SK-N-SH (cell line): ENCODE data around the gene KRTAP1-4. TPM values are rescaled to one million over a fixed set of nuclear protein-coding genes. Genes with fewer than 3 reads are reported as not detected.

Source experiments
- CTCF ChIA-PET: fragments of 300-600, 350-600 bp; formaldehyde crosslinking; extraction: SDS; loops from one replicate; lab custom pipeline; 2021; lab: Yijun Ruan, JAX
- POLR2A ChIA-PET: fragments of 350-600 bp; sonication (Branson Sonifier 250); formaldehyde crosslinking; extraction: SDS; loops from one replicate; lab custom pipeline; 2020; ENCODE audit warnings: antibody characterized with exemption, inconsistent platforms; lab: Yijun Ruan, JAX
- DNase-seq: peaks from one replicate; pipeline ENCODE4 v3.0.0; 2012
- H2AFZ ChIP-seq: fragments of 200-600 bp; sonication (generic); 2 replicates; pipeline ENCODE4 v1.8.1; 2016; ENCODE audit warnings: antibody characterized with exemption, mild to moderate bottlenecking, low read depth
- H3F3A ChIP-seq: fragments of 200-600 bp; sonication (generic); replicated peaks from 2 replicates; pipeline ENCODE3; 2016; ENCODE audit warnings: antibody characterized with exemption, mild to moderate bottlenecking; ENCODE audit not compliant: insufficient read depth
- H3K27ac ChIP-seq, 2 experiments: fragments of 200-500 bp in 1 of 2; fragments of 200-600 bp in 1 of 2; sonication (Bioruptor generic) in 1 of 2; sonication (generic), shearing (Covaris generic) in 1 of 2; 2 replicates each; pipeline versions ENCODE4 v1.5.1 to v1.6.1; 2014 to 2016; ENCODE audit warnings: low read depth in 2 of 2, inconsistent platforms in 1 of 2, low read length in 1 of 2, mild to moderate bottlenecking in 1 of 2, mixed read lengths in 1 of 2
- H3K27me3 ChIP-seq: fragments of 200-600 bp; sonication (generic), shearing (Covaris generic); 2 replicates; pipeline ENCODE4 v1.6.1; 2016; ENCODE audit warnings: mixed run types; ENCODE audit not compliant: insufficient read depth
- H3K36me3 ChIP-seq, 2 experiments: fragments of 200-500 bp in 1 of 2; fragments of 200-600 bp in 1 of 2; sonication (Bioruptor generic) in 1 of 2; sonication (generic) in 1 of 2; replicated peaks in 1 of 2; 2 replicates each; pipeline versions ENCODE3 to v1.5.1; 2014 to 2016; ENCODE audit warnings: low read length in 1 of 2, mild to moderate bottlenecking in 1 of 2; ENCODE audit not compliant: insufficient read depth in 2 of 2, control insufficient read depth in 1 of 2
- H3K4me1 ChIP-seq, 2 experiments: fragments of 200-500 bp in 1 of 2; fragments of 200-600 bp in 1 of 2; sonication (Bioruptor generic) in 1 of 2; sonication (generic), shearing (Covaris generic) in 1 of 2; 2 replicates each; pipeline versions ENCODE4 v1.5.1 to v1.6.1; 2014 to 2016; ENCODE audit warnings: low read depth in 1 of 2, low read length in 1 of 2, mixed run types in 1 of 2; ENCODE audit not compliant: insufficient read depth in 2 of 2, control insufficient read depth in 1 of 2
- H3K4me2 ChIP-seq: fragments of 200-600 bp; sonication (generic), shearing (Covaris generic); 2 replicates; pipeline ENCODE4 v1.6.1; 2017; ENCODE audit warnings: mixed run types
- H3K4me3 ChIP-seq, 2 experiments: fragments of 200-500 bp in 1 of 2; fragments of 200-600 bp in 1 of 2; sonication (Bioruptor generic) in 1 of 2; sonication (generic), shearing (Covaris generic) in 1 of 2; 2 replicates each; pipeline versions ENCODE4 v1.5.1 to v1.8.1; 2014 to 2016; ENCODE audit warnings: low read depth in 2 of 2, inconsistent platforms in 1 of 2, low read length in 1 of 2, mild to moderate bottlenecking in 1 of 2, mixed read lengths in 1 of 2, moderate library complexity in 1 of 2
- H3K79me2 ChIP-seq: fragments of 200-600 bp; sonication (generic); 2 replicates; pipeline ENCODE4 v1.8.1; 2017; ENCODE audit warnings: mild to moderate bottlenecking; ENCODE audit not compliant: insufficient read depth
- H3K9ac ChIP-seq: fragments of 200-600 bp; sonication (generic); 2 replicates; pipeline ENCODE4 v1.6.1; 2017; ENCODE audit warnings: mixed run types
- H3K9me2 ChIP-seq: fragments of 200-600 bp; sonication (generic); 2 replicates; pipeline ENCODE4 v1.6.1; 2017; ENCODE audit warnings: mixed run types
- H3K9me3 ChIP-seq: fragments of 200-600 bp; sonication (generic); 2 replicates; pipeline ENCODE4 v1.6.1; 2017; ENCODE audit warnings: mixed run types, mild to moderate bottlenecking, moderate library complexity
- H4K20me1 ChIP-seq: fragments of 200-600 bp; sonication (generic); 2 replicates; pipeline ENCODE4 v1.6.1; 2017; ENCODE audit warnings: mild to moderate bottlenecking, mixed run types; ENCODE audit not compliant: insufficient read depth
- CHD2 ChIP-seq: fragments of 150-350 bp; IDR thresholded peaks from 2 replicates; pipeline ENCODE4 v1.6.1; 2018; ENCODE audit warnings: low read length; ENCODE audit not compliant: partially characterized antibody
- EP300 ChIP-seq, 2 experiments: IDR thresholded peaks; 2 replicates each; pipeline versions ENCODE4 v1.4.0 to v1.6.1; 2012; ENCODE audit warnings: borderline replicate concordance in 1 of 2, low read depth in 1 of 2, low read length in 1 of 2
- FOXJ3 ChIP-seq: sonication (generic); formaldehyde crosslinking; IDR thresholded peaks from 2 replicates; pipeline ENCODE4 v1.5.1; 2020; ENCODE audit warnings: mild to moderate bottlenecking, missing genetic modification reagents
- GABPA ChIP-seq: IDR thresholded peaks from 2 replicates; pipeline ENCODE4 v1.4.0; 2012; ENCODE audit warnings: low read depth, mild to moderate bottlenecking
- JUND ChIP-seq: IDR thresholded peaks from 2 replicates; pipeline ENCODE4 v1.4.0; 2012
- MEF2A ChIP-seq: IDR thresholded peaks from 2 replicates; pipeline ENCODE4 v1.4.0; 2012; ENCODE audit warnings: low read depth, borderline replicate concordance
- NFIC ChIP-seq: IDR thresholded peaks from 2 replicates; pipeline ENCODE4 v1.4.0; 2012; ENCODE audit warnings: borderline replicate concordance
- NRF1 ChIP-seq: IDR thresholded peaks from 2 replicates; pipeline ENCODE4 v1.6.1; 2012; ENCODE audit warnings: low read depth, mild to moderate bottlenecking, low read length
- RCOR1 ChIP-seq: fragments of 150-350 bp; IDR thresholded peaks from 2 replicates; pipeline ENCODE4 v1.6.1; 2017; ENCODE audit warnings: antibody characterized with exemption, low read length
- RFX5 ChIP-seq: IDR thresholded peaks from 2 replicates; pipeline ENCODE4 v1.6.1; 2012; ENCODE audit warnings: mild to moderate bottlenecking, improper control_type of control experiment, low read length
- SIN3A ChIP-seq: IDR thresholded peaks from 2 replicates; pipeline ENCODE4 v1.6.1; 2012; ENCODE audit warnings: low read depth, mild to moderate bottlenecking, low read length, moderate library complexity, borderline replicate concordance
- SMC3 ChIP-seq: IDR thresholded peaks from 2 replicates; pipeline ENCODE4 v1.6.1; 2012; ENCODE audit warnings: low read depth, low read length, improper control_type of control experiment
- TCF12 ChIP-seq: IDR thresholded peaks from 2 replicates; pipeline ENCODE4 v1.4.0; 2012
- TEAD4 ChIP-seq: IDR thresholded peaks from 2 replicates; pipeline ENCODE4 v1.4.0; 2012; ENCODE audit warnings: mild to moderate bottlenecking, borderline replicate concordance; ENCODE audit not compliant: insufficient read depth
- WGBS: methylation state at CpG from one replicate; pipeline ENCODE4 v1.1.6; 2017; ENCODE audit warnings: low lambda C conversion rate; 5-methylcytosine and 5-hydroxymethylcytosine counted together
- polyA plus RNA-seq, 3 experiments: library from polyadenylated mRNA; depleted of rRNA; stranded (reverse); fragments of >200 nt; gene quantifications; 2 replicates each; pipeline ENCODE4 v1.2.3, GENCODE V29; 2012
- TF ChIP-seq, protein P1 (sequence below): IDR thresholded peaks from 2 replicates; pipeline ENCODE4 v1.6.1; 2012; ENCODE audit warnings: mild to moderate bottlenecking, low read depth, low read length, moderate library complexity
- TF ChIP-seq, protein P2 (sequence below): IDR thresholded peaks from 2 replicates; pipeline ENCODE4 v1.4.0; 2012; ENCODE audit warnings: low read depth, borderline replicate concordance

Gene KRTAP1-4
- polyA plus RNA-seq, 1 of the 3 experiments (the other 2 are of a cell fraction), result not detected

DNA sequence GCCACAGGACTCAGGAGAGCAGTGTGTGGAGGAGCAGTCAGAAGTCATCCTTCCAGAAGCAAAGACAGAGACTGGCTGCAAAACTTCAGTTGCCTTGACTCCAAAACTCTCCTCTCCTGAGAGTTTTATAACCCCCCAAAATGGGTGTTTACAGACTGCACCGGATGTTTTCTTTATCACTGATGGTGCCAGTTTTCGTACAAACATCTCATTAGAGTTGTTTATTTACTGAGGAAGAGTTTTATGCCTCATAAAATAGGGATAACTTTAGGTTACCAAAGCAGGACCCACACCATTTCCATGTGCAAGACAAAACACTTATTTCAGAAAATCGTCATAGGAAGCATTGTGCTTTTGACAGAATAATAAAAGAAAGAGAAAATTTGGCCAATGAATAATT is 45.8 kb downstream of the KRTAP1-4 start, which contains the start of gene KRT40 (continued):
- TF ChIP-seq, protein P1, sequence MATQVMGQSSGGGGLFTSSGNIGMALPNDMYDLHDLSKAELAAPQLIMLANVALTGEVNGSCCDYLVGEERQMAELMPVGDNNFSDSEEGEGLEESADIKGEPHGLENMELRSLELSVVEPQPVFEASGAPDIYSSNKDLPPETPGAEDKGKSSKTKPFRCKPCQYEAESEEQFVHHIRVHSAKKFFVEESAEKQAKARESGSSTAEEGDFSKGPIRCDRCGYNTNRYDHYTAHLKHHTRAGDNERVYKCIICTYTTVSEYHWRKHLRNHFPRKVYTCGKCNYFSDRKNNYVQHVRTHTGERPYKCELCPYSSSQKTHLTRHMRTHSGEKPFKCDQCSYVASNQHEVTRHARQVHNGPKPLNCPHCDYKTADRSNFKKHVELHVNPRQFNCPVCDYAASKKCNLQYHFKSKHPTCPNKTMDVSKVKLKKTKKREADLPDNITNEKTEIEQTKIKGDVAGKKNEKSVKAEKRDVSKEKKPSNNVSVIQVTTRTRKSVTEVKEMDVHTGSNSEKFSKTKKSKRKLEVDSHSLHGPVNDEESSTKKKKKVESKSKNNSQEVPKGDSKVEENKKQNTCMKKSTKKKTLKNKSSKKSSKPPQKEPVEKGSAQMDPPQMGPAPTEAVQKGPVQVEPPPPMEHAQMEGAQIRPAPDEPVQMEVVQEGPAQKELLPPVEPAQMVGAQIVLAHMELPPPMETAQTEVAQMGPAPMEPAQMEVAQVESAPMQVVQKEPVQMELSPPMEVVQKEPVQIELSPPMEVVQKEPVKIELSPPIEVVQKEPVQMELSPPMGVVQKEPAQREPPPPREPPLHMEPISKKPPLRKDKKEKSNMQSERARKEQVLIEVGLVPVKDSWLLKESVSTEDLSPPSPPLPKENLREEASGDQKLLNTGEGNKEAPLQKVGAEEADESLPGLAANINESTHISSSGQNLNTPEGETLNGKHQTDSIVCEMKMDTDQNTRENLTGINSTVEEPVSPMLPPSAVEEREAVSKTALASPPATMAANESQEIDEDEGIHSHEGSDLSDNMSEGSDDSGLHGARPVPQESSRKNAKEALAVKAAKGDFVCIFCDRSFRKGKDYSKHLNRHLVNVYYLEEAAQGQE, result no peak
- no peak for TF ChIP-seq FOXJ3 (CRISPR knock-in tag)
- no peak for TF ChIP-seq NRF1
- no peak for TF ChIP-seq JUND
- TF ChIP-seq, all 33 proteins: peak for 0

- Histone ChIP-seq H3K27me3 (peaks cover 37% of the 10 kb centered on the region; the same call in 1 of the 2 replicates), H4K20me1 (no peaks in the 10 kb centered on the region), H3K9me2 (no peaks in the 10 kb centered on the region), H3K36me3 (no peaks in the 10 kb centered on the region), H3K9me3 (no peaks in the 10 kb centered on the region), H3K79me2 (no peaks in the 10 kb centered on the region), H3K4me2 (no peak overlapping the region), H3K9ac (no peak overlapping the region), H3F3A (no peaks in the 10 kb centered on the region), H3K4me1 (no peaks in the 10 kb centered on the region; a peak in 1 of 4 replicates), H2AFZ (no peak overlapping the region), H3K27ac (no peak overlapping the region)
- no peak for DNase-seq
- POLR2A ChIA-PET, result no interaction called here
- WGBS, result 23% methylated on average over 5 of the region's 5 CpGs
- CTCF ChIA-PET, result interaction anchor here (0.6 to 1.4 kb wide), 2 partner anchors 83 to 667 kb away, joined by 3 read pairs; no protein-coding TSS in a partner anchor
- TF ChIP-seq TEAD4, result no peak
- TF ChIP-seq SIN3A, result no peak
- TF ChIP-seq EP300 (IDR thresholded peaks at IDR 0.05; ENCODE audit: borderline replicate concordance in 1 of 2, low read depth in 1 of 2, low read length in 1 of 2), result no peak
- no peak for TF ChIP-seq NFIC
- no peak for TF ChIP-seq CHD2
- TF ChIP-seq SMC3, result no peak
- no peak for TF ChIP-seq MEF2A
- TF ChIP-seq, protein P2, sequence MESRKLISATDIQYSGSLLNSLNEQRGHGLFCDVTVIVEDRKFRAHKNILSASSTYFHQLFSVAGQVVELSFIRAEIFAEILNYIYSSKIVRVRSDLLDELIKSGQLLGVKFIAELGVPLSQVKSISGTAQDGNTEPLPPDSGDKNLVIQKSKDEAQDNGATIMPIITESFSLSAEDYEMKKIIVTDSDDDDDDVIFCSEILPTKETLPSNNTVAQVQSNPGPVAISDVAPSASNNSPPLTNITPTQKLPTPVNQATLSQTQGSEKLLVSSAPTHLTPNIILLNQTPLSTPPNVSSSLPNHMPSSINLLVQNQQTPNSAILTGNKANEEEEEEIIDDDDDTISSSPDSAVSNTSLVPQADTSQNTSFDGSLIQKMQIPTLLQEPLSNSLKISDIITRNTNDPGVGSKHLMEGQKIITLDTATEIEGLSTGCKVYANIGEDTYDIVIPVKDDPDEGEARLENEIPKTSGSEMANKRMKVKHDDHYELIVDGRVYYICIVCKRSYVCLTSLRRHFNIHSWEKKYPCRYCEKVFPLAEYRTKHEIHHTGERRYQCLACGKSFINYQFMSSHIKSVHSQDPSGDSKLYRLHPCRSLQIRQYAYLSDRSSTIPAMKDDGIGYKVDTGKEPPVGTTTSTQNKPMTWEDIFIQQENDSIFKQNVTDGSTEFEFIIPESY, result no peak
- TF ChIP-seq TCF12, result no peak
- TF ChIP-seq RCOR1, result no peak
- TF ChIP-seq FOXJ3 (CRISPR knock-in tag), result no peak
- no peak for TF ChIP-seq GABPA
- no peak for TF ChIP-seq RFX5
- TF ChIP-seq, all 33 proteins: peak for 0
- H3K4me3 ChIP-seq, result no peak overlapping the region
These were observed 48.9 kb downstream of the KRTAP1-4 start for GRCh38 chr17:40981115-40981514.
